ENCODE data around the gene PGRMC1.
A peak's percentile ranks its signal among the peaks of the same experiment; 100 is the strongest.
"Not testable (repeated sequence)": the region's sequence is repeated elsewhere in the genome, so short reads cannot be mapped to it uniquely, and the experiment has no call there.

PGRMC1 gene

GRCh38 chrX:119236623-119237561 is 807 bp downstream of the PGRMC1 start:
- DNase-seq: peak; percentile 1

GRCh38 chrX:119237562-119237942 is 1.5 kb downstream of the PGRMC1 start:
- DNase-seq: no peak

- DNase-seq: no peak
Measured at GRCh38 chrX:119238557-119238956, 2.5 kb downstream of the PGRMC1 start.

DNA sequence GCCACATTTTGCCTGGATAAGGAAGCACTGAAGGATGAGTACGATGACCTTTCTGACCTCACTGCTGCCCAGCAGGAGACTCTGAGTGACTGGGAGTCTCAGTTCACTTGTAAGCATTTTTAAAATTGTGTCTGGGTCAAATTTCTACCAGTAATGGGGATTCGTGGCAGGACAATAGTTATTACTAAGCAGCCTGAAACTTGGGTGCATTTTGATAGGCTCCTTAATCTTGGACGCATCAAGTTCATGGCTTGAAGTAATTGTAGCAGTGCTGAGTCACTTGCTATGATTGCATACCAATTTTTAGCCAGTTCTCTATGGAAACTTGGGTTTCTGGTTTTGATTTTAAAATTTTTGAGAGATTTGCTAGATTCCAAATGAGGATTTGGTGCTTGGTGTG is 4.3 kb downstream of the PGRMC1 start:
- no peak for DNase-seq

GRCh38 chrX:119247702-119248101 is 11.6 kb downstream of the PGRMC1 start:
- DNase-seq: no peak

DNA sequence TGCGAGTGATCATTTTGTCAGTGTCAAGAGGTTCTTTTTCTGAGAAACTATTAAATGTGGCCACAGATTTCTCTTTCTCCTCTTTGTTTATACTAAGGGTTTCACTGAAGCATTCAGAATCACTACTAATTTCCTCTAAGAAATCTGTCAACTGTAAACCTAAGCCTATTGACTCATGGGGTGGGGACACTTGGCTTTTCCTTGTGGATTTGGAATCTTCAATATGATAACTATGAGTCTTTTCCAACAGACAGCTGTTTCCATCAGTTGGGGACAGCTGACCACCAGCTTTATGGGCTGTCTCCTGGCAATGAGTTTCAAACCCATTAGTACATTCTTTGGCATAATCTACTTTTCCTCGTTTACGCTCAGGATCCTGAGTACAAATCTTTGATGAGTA is 13.8 kb downstream of the PGRMC1 start:
- DNase-seq: no peak

DNA sequence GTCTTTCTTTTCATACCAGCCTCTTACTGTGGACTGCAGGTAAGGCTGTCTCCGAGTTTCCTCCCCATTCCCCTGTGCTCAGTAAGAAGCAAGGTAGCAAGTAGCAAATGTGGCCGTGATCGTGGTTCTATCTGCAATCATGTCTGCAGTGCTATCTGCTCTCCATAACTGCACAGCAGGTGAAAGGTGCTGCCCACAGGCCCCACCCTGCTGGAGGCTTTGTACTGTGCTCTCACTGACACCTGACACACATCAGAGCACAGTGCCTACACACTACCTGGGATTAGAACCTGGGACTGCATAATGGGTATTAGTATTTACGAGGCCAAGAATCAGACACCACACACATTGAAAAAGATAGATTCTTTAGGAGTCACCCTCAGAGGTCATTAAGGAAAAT is 15.3 kb downstream of the PGRMC1 start:
- DNase-seq: no peak

DNA sequence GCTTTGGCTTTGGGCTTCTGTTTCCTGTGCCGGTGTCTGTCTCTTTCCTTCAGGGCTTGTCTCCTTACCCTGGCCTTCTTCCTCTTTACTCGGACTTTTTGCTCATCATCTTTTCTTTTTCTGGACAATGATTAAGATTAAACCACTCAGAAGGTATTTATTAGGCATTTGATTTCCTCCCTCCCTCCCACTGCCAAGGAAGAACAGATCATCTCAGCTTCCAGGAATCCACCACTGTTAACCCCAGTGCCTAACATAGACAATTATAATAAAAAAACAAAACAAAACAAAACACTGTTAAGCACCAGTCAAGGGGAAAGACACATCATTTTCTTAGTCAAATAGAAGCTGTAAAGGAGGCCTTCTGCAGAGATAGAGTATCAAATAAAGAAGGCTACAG is 16.6 kb downstream of the PGRMC1 start:
- DNase-seq: no peak

DNA sequence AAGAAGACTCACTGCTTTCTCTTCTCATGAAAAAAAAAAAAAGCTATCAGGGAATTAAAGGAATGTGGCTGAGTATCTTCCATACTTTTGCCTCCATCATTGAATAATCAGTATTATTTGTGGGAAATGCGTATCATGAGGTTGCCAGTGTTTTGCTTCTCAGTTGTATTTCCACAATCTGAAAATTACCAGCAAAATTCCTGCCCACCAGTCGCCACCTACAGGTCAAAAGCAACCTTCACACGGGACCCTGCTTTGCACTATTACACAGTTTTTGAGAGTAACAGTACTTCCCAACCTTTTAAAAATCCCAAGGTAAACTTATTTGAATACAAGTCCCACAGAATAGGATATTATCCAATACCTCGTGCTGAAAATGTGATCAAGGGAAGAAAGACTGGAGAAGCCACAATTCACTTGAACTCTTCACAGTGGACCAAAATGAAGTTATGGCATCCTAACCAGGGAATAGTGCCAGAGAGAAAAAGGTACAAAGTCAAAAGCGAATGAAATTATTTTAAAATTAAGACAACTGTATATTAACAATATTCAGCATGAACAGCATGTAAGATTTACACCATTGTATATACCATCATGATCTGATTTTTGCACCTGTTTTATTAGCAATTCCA is 30.4 kb downstream of the PGRMC1 start:
- DNase-seq: no peak

GRCh38 chrX:119267115-119267514 is 31.0 kb downstream of the PGRMC1 start:
- not testable (repeated sequence) for DNase-seq

DNA sequence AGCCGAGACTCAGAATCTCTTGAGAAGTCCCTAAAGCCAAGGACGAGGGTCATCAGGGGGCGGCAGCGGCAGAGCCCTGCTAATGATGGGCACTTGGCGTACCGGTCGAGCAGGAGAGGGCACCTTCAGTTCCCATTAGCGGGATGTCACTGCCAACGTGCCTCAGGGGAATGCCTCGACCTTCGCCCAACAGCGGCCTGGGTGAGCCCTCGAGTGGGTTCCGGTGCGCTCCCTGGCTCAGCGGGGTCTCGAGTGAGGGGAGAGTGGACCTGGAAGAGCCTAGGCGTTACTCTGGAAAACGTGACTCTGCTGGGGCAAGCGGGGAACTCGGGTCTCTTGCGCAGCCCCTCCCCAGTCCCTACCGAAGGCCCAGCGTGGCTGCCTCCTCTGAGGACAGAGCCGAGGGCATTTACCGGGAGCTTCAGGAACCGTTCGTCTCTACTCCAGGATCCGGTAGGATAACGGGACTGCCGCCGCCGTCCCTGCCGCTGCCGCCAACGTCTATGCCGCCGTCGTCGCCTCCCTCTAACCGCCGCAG is 36.9 kb downstream of the PGRMC1 start:
- no peak for DNase-seq

DNA sequence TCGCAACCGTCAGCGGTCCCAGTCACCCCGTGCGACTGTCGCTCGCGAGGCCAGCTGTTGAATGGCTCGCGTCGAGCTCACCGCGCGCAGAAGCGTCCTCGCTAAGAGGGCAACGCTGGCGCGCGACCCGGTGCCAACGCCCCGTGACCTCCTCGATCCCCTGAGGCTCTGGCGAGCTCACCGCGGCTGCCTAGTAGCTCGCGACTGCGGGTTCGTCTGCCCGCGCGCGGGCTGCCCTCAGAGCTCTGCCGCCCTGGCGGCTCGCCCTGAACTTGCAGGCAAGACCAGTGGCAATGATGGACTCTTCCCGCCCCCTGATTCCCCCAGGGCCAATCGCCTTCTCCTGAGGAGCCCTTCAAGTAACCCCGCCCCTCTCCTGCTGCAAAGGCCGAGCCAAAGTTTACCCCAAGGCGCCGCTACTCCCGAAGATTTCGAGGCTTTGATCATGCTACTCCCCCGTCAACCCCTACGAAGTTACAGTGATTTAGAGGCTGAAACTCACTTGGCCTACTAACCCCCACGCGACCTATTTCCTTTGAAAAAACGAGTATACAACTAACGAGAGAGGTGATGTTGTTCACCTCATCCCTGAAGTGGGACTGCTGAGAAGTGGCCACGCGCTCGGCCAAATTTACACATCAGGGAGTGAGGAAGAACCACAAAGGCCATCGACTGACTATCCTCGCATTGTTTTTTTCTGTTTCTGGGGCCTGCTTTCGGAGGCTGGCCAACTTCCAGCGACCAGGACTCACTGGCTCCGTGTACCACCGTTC is 37.5 kb downstream of the PGRMC1 start:
- no peak for DNase-seq

DNA sequence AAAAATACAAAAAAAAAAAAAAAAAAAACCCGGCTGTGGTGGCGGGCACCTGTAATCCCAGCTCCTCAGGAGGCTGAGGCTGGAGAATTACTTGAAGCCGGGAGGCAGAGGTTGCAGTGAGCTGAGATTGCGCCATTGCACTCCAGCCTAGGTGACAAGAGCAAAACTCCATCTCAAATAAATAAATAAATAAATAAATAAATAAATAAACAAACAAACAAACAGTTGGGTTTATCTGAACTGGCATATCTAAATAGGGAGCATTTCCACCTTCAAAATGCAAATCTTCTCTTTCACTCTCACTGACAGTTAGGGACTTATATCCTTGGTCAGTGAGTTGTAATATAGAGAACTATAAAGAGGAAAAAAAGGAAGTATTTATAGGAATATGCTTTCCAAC is 46.3 kb downstream of the PGRMC1 start:
- DNase-seq: not testable (repeated sequence)

GRCh38 chrX:119288890-119289393 is 52.9 kb downstream of the PGRMC1 start:
- no peak for DNase-seq

DNA sequence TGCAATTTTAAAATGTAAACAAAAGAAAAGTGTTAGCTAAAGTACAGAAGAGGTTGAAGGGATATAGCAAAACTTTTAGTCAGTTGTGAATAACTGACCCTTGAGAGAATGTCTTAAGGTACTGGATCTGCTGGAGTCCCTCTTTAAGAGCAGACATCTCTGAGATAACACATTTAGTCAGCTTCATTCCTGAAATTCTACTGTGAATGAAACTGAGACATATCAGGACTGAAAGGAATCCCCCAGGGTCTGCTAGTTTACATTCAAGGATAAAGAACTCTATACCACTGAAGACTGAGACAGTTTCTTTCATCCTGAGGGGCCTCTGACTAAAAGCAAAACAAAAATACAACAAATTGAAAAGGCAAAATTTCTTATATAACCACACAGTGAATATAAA is 54.4 kb downstream of the PGRMC1 start:
- no peak for DNase-seq

GRCh38 chrX:119291246-119291645 is 55.2 kb downstream of the PGRMC1 start:
- DNase-seq: not testable (repeated sequence)

DNA sequence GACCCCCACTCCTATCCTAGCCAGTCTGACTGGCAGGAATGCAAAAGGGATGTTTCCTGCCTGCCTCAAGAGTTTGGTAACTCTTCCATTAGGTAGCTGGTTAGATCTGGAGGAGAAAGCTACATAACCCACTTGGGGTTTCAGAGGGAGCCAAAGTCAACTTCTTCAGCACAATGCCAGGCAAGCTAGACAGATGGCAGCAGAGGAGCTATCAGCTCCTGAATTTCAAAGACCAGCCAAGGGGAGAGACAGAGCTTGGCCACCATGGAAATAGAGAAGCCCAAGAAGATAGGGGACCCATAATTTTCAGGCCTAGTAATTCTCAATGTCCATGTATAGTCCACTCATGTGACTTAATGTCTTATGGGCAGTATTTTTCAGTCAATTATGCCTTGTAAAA is 56.4 kb downstream of the PGRMC1 start:
- no peak for DNase-seq
